A549 treated with GW870086 at 1 μM for 4 hours (cell line): ENCODE data around the gene DUS3L. TPM values are rescaled to one million over a fixed set of nuclear protein-coding genes. Genes with fewer than 3 reads are reported as not detected.

ENCODE experiments used
- total RNA-seq: library from RNA; stranded (reverse); fragments of 200-300 nt; extraction: Qiagen RNA extraction; gene quantifications from 5 replicates; pipeline ENCODE4 v1.2.3, GENCODE V29; 2022; ENCODE audit warnings: low read depth

Gene DUS3L
- total RNA-seq = 25.9 to 32.3 TPM (median 28.6 TPM) in 5 replicates

GRCh38 chr19:5790559-5791520 lies at the start of gene DUS3L:
DUS3L (minus strand) TSS chr19:5791163; CDS start chr19:5791141, 22 bp downstream.

GRCh38 chr19:5839065-5840017 lies 48.4 kb upstream of the DUS3L start, which contains the start of gene FUT6:
FUT6 (minus strand) TSS chr19:5839702; CDS start chr19:5832567, 7,135 bp downstream.

GRCh38 chr19:5804516-5805461 lies 13.8 kb upstream of the DUS3L start, which contains the start of gene NRTN:
NRTN (plus strand) TSS chr19:5805067; CDS start chr19:5824166, 19,099 bp downstream.

GRCh38 chr19:5784581-5785147 lies 6.3 kb downstream of the DUS3L start, which contains the start of gene PRR22:
PRR22 (minus strand) TSS chr19:5784746; CDS start chr19:5784660, 86 bp downstream.

Other genes with a start within 250 kb of the DUS3L start
- 2.0 to 3.9 TPM (median 2.3 TPM) in 5 replicates for gene TINCR, start 223.2 kb downstream of the DUS3L start, total RNA-seq
- 25.7 to 36.2 TPM (median 34.0 TPM) in 5 replicates for gene SAFB2, start 168.4 kb downstream of the DUS3L start, total RNA-seq
- 49.4 to 56.8 TPM (median 52.6 TPM) in 5 replicates for gene SAFB, start 168.1 kb downstream of the DUS3L start, total RNA-seq
- 49.7 to 74.6 TPM (median 63.9 TPM) in 5 replicates for gene MICOS13, start 110.6 kb downstream of the DUS3L start, total RNA-seq
- gene HSD11B1L, start 110.1 kb downstream of the DUS3L start, total RNA-seq = 3.6 to 5.1 TPM (median 4.7 TPM) in 5 replicates
- gene RPL36, start 100.9 kb downstream of the DUS3L start, total RNA-seq = 707 to 899 TPM (median 777 TPM) in 5 replicates
- 47.9 to 61.8 TPM (median 60.1 TPM) in 5 replicates for gene LONP1, start 71.0 kb downstream of the DUS3L start, total RNA-seq
- gene CATSPERD, start 70.5 kb downstream of the DUS3L start, total RNA-seq = not detected in 5 replicates
- gene PRR22, start 6.4 kb downstream of the DUS3L start, total RNA-seq = 1.3 to 3.4 TPM (median 2.9 TPM) in 5 replicates
- gene NRTN, start 13.9 kb upstream of the DUS3L start, total RNA-seq = 0.85 to 1.6 TPM (median 1.5 TPM) in 5 replicates
- not detected in 5 replicates for gene FUT6, start 48.5 kb upstream of the DUS3L start, total RNA-seq
- 0.20 TPM in 1 of 5 replicates, not detected in the others for gene FUT3, start 60.3 kb upstream of the DUS3L start, total RNA-seq
- gene FUT5, start 79.4 kb upstream of the DUS3L start, total RNA-seq = not detected in 5 replicates
- 223 to 297 TPM (median 285 TPM) in 5 replicates for gene NDUFA11, start 112.6 kb upstream of the DUS3L start, total RNA-seq
- 0.21 to 0.65 TPM (median 0.61 TPM) in 5 replicates for gene VMAC, start 113.7 kb upstream of the DUS3L start, total RNA-seq
- gene CAPS, start 123.1 kb upstream of the DUS3L start, total RNA-seq = 0.86 to 1.5 TPM (median 0.96 TPM) in 5 replicates
- gene RANBP3, start 187.0 kb upstream of the DUS3L start, total RNA-seq = 39.7 to 43.9 TPM (median 43.0 TPM) in 5 replicates